HG02840 (cell line): ENCODE data around the gene NXNL1.

Source experiments
- ATAC-seq: cut with Tn5 transposase; IDR thresholded peaks from one replicate; pipeline ENCODE4 v1.9.1; 2021; ENCODE audit warnings: mild to moderate bottlenecking, moderate library complexity, moderate number of reproducible peaks; ENCODE audit not compliant: unreplicated experiment, low FRiP score

NXNL1 gene

DNA sequence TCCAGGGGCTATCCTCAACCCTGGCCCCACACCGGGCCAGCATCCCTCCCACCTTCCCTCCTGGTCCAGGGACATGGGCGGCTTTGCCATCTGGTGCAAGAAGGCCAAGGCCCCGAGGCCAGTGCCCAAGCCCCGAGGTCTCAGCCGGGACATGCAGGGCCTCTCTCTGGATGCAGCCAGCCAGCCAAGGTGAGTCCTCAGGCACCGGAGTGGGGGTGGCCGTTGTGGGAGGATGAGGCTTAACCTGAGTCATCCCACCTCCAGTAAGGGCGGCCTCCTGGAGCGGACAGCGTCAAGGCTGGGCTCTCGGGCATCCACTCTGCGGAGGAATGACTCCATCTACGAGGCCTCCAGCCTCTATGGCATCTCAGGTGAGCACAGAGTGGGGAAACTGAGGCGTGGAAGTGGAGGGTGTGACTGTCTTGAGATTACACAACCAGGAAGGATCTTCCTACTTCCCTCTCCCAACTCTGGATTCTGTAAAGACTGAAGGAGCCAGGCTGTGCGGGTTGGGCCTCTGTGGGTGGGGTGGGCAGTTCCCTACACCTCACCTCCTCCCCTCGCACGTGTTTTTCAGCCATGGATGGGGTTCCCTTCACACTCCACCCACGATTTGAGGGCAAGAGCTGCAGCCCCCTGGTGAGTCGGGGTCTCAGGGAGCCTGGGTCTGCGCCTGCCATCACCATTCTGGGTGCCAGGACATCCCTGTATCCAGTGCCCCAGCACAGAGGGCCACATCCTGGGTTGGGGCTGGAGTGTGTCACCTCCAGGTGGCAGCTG is 37.1 kb downstream of the NXNL1 start:
- no peak for ATAC-seq

DNA sequence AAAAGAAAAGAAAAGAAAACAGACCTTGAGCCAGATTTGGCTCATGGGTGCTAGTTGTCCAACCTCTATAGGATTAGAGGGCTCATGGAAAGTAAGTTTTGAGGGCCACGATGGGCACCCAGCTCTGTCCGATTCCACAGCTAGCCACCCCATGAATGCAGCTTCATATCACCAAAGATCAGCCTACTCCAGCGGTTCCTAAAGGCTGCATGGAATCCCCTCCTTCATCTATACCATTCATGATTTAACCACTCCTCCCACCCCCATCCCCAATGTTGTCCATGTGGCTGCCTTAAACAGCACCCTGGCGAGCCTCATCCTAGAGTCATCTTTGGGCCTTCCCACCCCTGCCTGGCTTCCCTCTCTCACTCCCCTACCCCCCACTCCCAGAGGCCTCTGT is 38.8 kb downstream of the NXNL1 start:
- no peak for ATAC-seq

DNA sequence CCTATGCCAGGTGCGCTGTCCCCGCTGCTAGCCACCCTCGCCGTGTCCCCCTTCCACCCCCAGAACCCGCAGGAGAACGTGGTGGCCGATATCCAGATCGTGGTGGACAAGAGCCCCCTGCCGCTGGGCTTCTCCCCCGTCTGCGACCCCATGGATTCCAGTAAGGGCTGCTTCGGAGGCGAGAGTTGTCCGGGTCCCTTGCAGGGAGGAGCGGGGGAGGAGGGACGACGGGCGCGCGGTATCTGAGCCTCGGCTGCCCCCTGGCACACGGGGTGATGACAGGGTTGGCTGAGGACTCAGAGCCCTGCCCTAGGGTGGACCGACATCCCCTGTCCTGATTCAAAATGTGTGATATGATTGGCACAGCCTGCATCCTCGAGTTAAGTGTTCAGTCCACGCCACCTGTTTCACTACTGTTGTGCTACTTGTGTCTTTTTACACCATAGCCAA is 40.2 kb downstream of the NXNL1 start:
- peak; percentile 19 for ATAC-seq

DNA sequence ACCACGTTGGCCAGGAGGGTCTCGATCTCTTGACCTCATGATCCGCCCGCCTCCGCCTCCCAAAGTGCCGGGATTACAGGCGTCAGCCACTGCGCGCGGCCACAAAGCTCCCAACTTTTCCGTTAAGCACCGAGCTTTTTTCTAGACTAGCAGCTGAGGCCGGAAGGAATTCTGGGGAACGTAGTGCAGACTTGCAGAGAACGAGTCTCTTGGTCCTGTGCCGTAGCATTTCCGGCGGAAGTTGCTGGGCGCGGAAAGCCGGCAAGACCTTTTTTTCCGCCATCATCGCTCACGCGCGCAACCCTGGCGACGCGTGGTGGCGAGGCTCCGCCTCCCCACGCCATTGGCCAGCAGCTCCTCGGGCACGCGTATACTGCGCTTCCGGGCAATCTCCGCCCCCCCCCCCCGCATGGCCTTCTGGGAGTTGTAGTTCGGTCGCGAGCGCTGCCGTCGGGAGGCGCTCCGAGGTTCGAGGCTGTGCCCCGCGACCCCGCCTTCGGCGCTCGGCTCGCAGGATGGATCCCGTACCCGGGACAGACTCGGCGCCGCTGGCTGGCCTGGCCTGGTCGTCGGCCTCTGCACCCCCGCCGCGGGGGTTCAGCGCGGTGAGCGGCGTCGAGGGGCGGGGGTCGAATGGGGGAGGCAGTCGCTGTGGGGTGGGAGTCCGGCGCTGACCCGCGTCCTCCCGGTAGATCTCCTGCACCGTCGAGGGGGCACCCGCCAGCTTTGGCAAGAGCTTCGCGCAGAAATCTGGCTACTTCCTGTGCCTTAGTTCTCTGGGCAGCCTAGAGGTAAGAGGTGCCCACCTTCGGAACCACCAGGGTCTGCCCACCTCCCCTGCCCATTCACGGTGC is 40.9 kb downstream of the NXNL1 start, which contains the start of gene MVB12A:
Gene MVB12A, plus strand, starts transcription at position 427 of the 854 bp plus-strand sequence. Its CDS starts 89 bp downstream, at position 516.
- ATAC-seq = peak; percentile 90

DNA sequence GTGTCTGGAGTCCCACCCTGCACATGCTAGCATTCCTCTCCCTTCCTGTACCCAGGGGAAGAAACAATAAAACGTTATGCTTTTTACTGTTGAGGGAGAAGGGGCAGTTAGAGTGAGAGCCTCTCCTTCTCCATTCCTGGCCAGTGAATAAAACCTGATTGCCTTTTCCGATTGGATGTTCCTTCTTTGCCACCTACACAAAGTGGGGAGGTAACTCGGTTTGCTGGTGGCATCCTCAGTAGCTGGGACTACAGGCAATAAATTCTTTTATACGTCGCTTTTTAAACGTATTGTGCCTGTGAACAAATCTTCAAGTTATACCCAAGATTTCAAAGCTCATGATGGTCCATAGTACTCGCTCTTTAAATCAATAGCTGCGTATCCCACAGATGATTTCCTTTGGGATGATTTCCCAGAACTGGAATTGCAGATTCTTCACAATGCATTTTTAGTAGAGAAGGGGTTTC is 41.5 kb downstream of the NXNL1 start:
- ATAC-seq = no peak

DNA sequence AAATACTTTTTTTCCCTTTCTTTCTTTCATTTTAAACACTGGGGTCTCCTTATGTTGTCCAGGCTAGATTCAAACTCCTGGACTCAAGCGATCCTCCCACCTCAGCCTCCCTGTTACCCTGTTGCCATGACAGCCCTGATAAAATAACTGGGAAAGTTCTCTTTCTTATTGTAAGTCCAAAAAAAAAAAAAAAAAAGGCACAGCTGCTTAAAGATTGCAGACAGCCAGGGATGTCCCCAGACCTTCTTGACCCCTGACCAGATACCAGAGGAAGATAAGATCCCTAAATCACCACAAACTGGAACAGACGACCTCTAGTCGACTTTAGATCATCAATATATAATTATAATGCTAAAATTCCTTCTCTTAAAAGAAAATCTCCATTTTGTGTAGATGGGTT is 42.0 kb downstream of the NXNL1 start:
- no peak for ATAC-seq

DNA sequence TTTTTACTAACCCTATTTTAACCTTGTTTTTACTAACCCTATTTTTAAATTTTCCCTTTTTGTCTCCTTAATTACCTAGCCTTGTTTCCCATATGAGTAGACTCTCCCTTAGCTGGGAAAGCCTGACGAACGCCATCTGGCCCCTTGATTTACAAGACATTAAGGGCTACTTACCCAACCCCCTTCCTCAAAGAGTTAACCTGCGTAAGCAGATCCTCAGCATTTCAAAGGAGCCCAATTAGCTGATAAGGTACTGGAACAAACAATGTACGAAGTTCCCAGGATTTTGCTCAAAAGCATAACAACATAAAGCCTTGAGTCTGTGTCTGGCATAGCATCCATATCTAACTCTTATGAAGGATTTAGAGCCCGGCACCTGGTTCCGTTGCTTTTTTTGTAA is 45.6 kb downstream of the NXNL1 start:
- no peak for ATAC-seq

DNA sequence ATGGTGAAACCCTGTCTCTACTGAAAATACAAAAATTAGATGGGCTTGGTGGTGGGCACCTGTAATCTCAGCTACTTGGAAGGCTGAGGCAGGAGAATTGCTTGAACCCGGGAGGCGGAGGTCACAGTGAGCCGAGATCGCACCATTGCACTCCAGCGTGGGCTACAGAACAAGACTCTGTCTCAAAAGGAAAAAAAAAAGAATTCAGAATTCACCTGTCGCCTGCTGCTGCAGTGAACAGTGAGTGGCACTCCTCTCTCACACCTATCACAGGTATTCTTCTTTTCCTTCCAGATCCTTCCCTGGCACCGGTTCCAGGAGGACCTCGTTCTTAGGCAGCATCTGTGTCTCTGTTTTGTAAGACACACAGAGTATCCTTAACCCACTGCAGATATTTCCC is 46.6 kb downstream of the NXNL1 start:
- no peak for ATAC-seq

DNA sequence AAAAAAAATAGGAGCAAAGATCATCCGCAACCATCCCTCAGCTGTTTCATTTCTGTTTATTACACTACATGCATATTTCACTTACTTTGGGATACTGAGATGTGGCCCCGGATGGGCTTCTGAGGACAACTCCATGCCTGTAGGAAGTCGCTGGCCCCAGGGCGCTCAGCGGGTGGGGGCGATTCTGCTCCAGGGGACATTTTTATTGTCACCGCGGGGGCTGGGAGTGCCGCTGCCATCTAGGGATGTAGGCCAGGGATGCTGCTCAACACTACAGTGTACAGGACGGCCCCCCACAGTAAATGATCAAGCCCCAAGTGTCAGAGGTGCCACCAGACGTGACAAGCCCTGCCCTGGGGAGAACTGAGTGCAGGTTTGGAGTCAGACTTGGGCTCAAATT is 48.9 kb downstream of the NXNL1 start:
- no peak for ATAC-seq

DNA sequence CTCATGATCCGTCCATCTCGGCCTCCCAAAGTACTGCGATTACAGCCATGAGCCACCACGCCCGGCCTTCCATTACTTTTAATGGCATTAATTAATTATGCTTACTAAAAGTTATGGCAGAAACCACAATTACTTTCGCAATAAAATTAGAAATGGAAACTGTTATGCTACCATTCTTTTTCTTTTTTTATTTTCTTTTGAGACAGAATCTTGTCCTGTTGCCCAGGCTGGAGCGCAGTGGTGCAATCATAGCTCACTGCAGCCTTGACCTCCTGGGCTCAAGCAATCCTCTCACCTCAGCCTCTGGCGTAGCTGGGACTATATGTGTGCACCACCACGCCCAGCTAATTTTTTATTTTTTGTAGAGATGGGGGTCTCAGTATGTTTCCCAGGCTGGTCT is 50.7 kb downstream of the NXNL1 start:
- no peak for ATAC-seq

DNA sequence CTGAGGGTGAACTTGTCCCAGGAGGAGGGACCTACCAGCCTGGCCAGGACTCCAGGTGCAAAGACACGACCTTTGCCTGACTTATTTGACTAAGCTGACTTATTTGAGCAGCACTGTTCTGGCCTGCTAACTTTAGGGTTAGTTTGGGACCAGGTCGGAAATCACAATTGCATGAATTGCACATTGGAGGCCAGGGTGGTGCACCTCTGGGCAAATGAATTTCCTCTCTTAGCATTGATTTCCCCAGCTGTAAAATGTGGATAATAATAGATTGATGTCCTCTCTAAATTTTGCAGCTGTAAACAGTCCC is 53.9 kb downstream of the NXNL1 start:
- no peak for ATAC-seq

DNA sequence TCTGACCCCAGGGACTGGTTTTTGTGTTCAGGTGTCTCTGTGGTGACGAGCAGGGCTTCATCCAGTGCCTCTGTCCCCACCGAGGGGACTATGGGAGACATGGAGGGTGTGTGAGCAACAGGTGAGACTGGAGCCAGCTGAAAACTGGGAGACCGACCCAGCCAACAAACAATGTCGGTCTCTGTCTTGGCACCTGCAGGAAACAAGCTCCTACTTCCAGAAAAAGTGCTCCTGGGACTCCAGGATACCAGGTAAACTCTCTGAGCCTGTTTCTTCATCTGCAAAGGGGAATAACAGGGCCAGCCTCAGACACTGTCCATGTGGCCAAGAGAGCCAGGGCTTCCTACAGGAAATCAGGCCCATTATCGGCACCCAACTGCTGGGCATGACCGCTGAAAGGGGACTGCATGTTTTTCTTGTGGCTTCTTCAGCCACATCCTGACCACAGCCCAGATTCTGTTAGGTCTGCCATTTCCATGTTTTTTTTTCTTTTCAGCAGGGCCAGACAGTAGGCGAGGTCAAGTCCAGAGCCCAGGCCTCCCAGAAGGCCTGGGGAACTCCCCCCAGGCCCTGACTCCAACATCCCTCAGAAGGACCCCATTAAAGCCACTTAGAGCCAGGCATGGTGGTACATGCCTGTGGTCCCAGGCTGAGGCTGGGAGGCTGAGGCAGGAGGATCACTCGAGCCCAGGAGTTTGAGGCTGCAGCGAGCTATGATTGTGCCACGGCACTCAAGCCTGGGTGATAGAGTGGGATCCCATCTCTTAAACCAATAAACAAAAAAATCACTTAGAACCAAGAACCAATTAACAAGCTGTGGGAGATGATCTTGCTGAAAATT is 54.5 kb downstream of the NXNL1 start:
- peak; percentile 17 for ATAC-seq
